ENCODE results near the gene HOXB9. TPM values are rescaled to one million over a fixed set of nuclear protein-coding genes. Genes with fewer than 3 reads are reported as not detected.

HOXB9 gene
- total RNA-seq, 1 experiment from 2014 or later = 0.24 TPM

- TF ChIP-seq, protein P1, sequence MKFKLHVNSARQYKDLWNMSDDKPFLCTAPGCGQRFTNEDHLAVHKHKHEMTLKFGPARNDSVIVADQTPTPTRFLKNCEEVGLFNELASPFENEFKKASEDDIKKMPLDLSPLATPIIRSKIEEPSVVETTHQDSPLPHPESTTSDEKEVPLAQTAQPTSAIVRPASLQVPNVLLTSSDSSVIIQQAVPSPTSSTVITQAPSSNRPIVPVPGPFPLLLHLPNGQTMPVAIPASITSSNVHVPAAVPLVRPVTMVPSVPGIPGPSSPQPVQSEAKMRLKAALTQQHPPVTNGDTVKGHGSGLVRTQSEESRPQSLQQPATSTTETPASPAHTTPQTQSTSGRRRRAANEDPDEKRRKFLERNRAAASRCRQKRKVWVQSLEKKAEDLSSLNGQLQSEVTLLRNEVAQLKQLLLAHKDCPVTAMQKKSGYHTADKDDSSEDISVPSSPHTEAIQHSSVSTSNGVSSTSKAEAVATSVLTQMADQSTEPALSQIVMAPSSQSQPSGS (CRISPR knock-in tag; IDR thresholded peaks at IDR 0.05; ENCODE audit: borderline replicate concordance, low read depth) = no peak
- no peak for TF ChIP-seq SOX15 (CRISPR knock-in tag; IDR thresholded peaks at IDR 0.05)
- no peak for TF ChIP-seq FOXK1 (CRISPR knock-in tag; IDR thresholded peaks at IDR 0.05)
- TF ChIP-seq ZNF396 (CRISPR knock-in tag; IDR thresholded peaks at IDR 0.05; ENCODE audit: borderline replicate concordance) = no peak
These were observed 35.5 kb downstream of the HOXB9 start (continued) for GRCh38 chr17:48590607-48591161.

GRCh38 chr17:48589831-48590606 lies 36.1 kb downstream of the HOXB9 start, which contains the start of gene HOXB3:
Gene HOXB3, minus strand, starts transcription at chr17:48590241. Its CDS starts 37,767 bp downstream, at chr17:48552474.
- H3K4me3 Mint-ChIP-seq = no peak within 1 kb of the TSS
- no peak within 1 kb of the TSS for H3K27ac Mint-ChIP-seq

DNA sequence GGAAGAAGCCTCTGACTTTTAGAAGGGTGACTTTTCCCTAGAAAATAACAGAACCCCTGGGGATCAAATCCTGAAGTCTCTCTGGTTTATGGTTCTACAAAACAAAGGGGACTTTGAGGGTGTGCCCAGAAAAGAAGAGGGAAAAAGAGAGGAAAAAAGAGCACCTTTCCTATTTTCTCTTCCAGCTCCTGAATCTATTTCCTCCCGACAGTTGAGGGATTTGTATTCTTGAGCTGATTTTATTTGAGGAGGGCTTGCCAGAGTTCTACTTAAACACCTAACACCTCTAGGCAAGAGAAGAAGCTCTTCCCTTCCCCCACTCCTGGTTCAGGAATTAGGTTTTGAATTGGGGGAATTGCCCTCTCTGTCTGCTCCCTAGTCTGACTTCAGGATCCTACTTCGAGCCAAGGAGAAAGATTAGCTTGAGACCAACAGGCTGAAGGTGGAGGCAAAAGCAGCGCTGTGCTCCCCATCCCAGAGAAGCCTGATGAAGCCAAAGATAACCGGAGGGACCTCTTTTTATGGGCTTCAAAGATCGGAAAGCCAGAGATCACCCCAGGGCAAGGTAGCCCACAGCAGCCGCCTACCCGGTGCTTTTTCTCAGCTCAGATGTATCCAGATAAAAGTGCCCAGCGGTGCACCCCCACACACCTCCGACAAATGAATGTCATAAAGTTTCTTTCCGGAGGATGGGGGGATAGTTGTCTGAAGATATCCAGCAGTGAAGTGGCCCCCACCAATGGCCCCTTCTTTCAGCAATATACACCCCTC lies 36.9 kb downstream of the HOXB9 start:
- H3K9me3 Mint-ChIP-seq = no peaks in the 10 kb centered on the region
- H3K4me1 Mint-ChIP-seq = peaks cover 49% of the 10 kb centered on the region
- peaks cover 100% of the 10 kb centered on the region; the same call in 1 of the 2 replicates for H3K27me3 Mint-ChIP-seq (ENCODE audit: low read depth)
- ChIA-PET CTCF (interaction anchor here (1.1 to 3.6 kb wide), 3 partner anchors 42 to 88 kb away, joined by 3 to 21 read pairs (median 4); no protein-coding TSS in a partner anchor), POLR2A (no interaction called here)
- H3K36me3 Mint-ChIP-seq = no peaks in the 10 kb centered on the region
- DNase-seq (ENCODE audit: low spot score) (no peak), ATAC-seq (no peak)
- no peak overlapping the region for H3K4me3 Mint-ChIP-seq
- H3K27ac Mint-ChIP-seq = no peak overlapping the region
- TF ChIP-seq FOXP1 (CRISPR knock-in tag; IDR thresholded peaks at IDR 0.05; ENCODE audit: borderline replicate concordance) (no peak), OVOL2 (CRISPR knock-in tag; IDR thresholded peaks at IDR 0.05; ENCODE audit: borderline replicate concordance) (no peak), ATF1 (CRISPR knock-in tag; IDR thresholded peaks at IDR 0.05) (no peak), TEAD1 (CRISPR knock-in tag; IDR thresholded peaks at IDR 0.05) (no peak), GABPB1 (CRISPR knock-in tag; IDR thresholded peaks at IDR 0.05) (no peak), PRDM15 (CRISPR knock-in tag; IDR thresholded peaks at IDR 0.05) (no peak)
- TF ChIP-seq, protein P1 (CRISPR knock-in tag; IDR thresholded peaks at IDR 0.05; ENCODE audit: borderline replicate concordance, low read depth) = no peak
- TF ChIP-seq, protein P2, sequence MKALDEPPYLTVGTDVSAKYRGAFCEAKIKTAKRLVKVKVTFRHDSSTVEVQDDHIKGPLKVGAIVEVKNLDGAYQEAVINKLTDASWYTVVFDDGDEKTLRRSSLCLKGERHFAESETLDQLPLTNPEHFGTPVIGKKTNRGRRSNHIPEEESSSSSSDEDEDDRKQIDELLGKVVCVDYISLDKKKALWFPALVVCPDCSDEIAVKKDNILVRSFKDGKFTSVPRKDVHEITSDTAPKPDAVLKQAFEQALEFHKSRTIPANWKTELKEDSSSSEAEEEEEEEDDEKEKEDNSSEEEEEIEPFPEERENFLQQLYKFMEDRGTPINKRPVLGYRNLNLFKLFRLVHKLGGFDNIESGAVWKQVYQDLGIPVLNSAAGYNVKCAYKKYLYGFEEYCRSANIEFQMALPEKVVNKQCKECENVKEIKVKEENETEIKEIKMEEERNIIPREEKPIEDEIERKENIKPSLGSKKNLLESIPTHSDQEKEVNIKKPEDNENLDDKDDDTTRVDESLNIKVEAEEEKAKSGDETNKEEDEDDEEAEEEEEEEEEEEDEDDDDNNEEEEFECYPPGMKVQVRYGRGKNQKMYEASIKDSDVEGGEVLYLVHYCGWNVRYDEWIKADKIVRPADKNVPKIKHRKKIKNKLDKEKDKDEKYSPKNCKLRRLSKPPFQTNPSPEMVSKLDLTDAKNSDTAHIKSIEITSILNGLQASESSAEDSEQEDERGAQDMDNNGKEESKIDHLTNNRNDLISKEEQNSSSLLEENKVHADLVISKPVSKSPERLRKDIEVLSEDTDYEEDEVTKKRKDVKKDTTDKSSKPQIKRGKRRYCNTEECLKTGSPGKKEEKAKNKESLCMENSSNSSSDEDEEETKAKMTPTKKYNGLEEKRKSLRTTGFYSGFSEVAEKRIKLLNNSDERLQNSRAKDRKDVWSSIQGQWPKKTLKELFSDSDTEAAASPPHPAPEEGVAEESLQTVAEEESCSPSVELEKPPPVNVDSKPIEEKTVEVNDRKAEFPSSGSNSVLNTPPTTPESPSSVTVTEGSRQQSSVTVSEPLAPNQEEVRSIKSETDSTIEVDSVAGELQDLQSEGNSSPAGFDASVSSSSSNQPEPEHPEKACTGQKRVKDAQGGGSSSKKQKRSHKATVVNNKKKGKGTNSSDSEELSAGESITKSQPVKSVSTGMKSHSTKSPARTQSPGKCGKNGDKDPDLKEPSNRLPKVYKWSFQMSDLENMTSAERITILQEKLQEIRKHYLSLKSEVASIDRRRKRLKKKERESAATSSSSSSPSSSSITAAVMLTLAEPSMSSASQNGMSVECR (CRISPR knock-in tag; IDR thresholded peaks at IDR 0.05; ENCODE audit: borderline replicate concordance) = no peak

More at GRCh38 chr17:48589831-48590606, 36.1 kb downstream of the HOXB9 start, which contains the start of gene HOXB3:
- no peak for ATAC-seq
- no peak for DNase-seq (ENCODE audit: low spot score)
- Mint-ChIP-seq H3K27me3 (ENCODE audit: low read depth) (peaks cover 100% of the 10 kb centered on the region; the same call in 1 of the 2 replicates), H3K9me3 (no peaks in the 10 kb centered on the region), H3K36me3 (no peaks in the 10 kb centered on the region), H3K4me1 (peaks cover 50% of the 10 kb centered on the region)
- ChIA-PET POLR2A (no interaction called here), CTCF (interaction anchor here (0.6 to 3.6 kb wide), 7 partner anchors 11 to 89 kb away, joined by 3 to 21 read pairs (median 4); no protein-coding TSS in a partner anchor)
- TF ChIP-seq CDX4 (CRISPR knock-in tag; IDR thresholded peaks at IDR 0.05; ENCODE audit: borderline replicate concordance) (peak; percentile 64; the same call in 1 of the 2 replicates), USF2 (CRISPR knock-in tag; IDR thresholded peaks at IDR 0.05) (no peak)

All from WTC11 (cell line).